ENCODE data around the gene TMEM132C. TPM values are rescaled to one million over a fixed set of nuclear protein-coding genes. Genes with fewer than 3 reads are reported as not detected.

Gene TMEM132C
- total and polyA plus RNA-seq, 2 of the 8 experiments (the other 6 are each of a cell fraction or from before 2014, with no cell fraction given) = 0.23 to 0.76 TPM

GRCh38 chr12:128581321-128581761 is 314.4 kb downstream of the TMEM132C start:
- H3K27me3 ChIP-seq (replicated peaks in 1 of 4; ENCODE audit: control insufficient read depth in 3 of 4, extremely low read depth in 1 of 4, insufficient read depth in 3 of 4, low read length in 3 of 4) = no peaks in the 10 kb centered on the region; a peak in 1 of 7 replicates
- ChIA-PET POLR2A (ENCODE audit: partially characterized antibody) (no interaction called here), CTCF (ENCODE audit: partially characterized antibody) (interaction anchor here (0.6 to 2.1 kb wide), 6 partner anchors 10 to 538 kb away, joined by 3 to 6 read pairs (median 4); no protein-coding TSS in a partner anchor)
- no peaks in the 10 kb centered on the region; a peak in 1 of 4 replicates for H3K9me3 ChIP-seq (ENCODE audit: insufficient read depth in 2 of 2, low read depth in 1 of 2, low read length in 1 of 2)
- no peak overlapping the region for H2BK5ac ChIP-seq (ENCODE audit: low read depth, low read length)
- no peaks in the 10 kb centered on the region for H3K23me2 ChIP-seq (ENCODE audit: low read depth, low read length)
- TF ChIP-seq SIN3A (conservative IDR thresholded peaks at IDR 0.05 in 1 of 2, IDR thresholded peaks at IDR 0.05 in 1 of 2; ENCODE audit: low read depth in 1 of 2, low read length in 2 of 2) = no peak
- no peak for TF ChIP-seq RAD21 (IDR thresholded peaks at IDR 0.05 in 1 of 2, conservative IDR thresholded peaks at IDR 0.05 in 1 of 2; ENCODE audit: low read depth in 2 of 2, low read length in 2 of 2)
- TF ChIP-seq POU5F1 (IDR thresholded peaks at IDR 0.05; ENCODE audit: low read depth, low read length) = no peak
- TF ChIP-seq TAF7 (optimal IDR thresholded peaks at IDR 0.05; ENCODE audit: borderline replicate concordance, low read depth, low read length) = no peak
- TF ChIP-seq EGR1 (IDR thresholded peaks at IDR 0.05; ENCODE audit: borderline replicate concordance, low read depth, low read length) = no peak
- TF ChIP-seq, protein P1, sequence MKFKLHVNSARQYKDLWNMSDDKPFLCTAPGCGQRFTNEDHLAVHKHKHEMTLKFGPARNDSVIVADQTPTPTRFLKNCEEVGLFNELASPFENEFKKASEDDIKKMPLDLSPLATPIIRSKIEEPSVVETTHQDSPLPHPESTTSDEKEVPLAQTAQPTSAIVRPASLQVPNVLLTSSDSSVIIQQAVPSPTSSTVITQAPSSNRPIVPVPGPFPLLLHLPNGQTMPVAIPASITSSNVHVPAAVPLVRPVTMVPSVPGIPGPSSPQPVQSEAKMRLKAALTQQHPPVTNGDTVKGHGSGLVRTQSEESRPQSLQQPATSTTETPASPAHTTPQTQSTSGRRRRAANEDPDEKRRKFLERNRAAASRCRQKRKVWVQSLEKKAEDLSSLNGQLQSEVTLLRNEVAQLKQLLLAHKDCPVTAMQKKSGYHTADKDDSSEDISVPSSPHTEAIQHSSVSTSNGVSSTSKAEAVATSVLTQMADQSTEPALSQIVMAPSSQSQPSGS (IDR thresholded peaks at IDR 0.05; ENCODE audit: low read length) = no peak
- H3K14ac ChIP-seq (ENCODE audit: insufficient read length) = no peak overlapping the region
- H3K36me3 ChIP-seq (ENCODE audit: control insufficient read depth in 2 of 4, insufficient read depth in 4 of 4, low read length in 3 of 4) = no peaks in the 10 kb centered on the region
- H3K18ac ChIP-seq (ENCODE audit: extremely low read depth, low read length) = no peak overlapping the region
- no peaks in the 10 kb centered on the region for H3K79me1 ChIP-seq (ENCODE audit: low read depth, low read length)
- H4K20me1 ChIP-seq (replicated peaks in 1 of 2; ENCODE audit: control insufficient read depth in 1 of 2, insufficient read depth in 2 of 2, low read length in 2 of 2) = no peaks in the 10 kb centered on the region
- H2AFZ ChIP-seq (ENCODE audit: low read length) = no peak overlapping the region
- H3K23ac ChIP-seq (ENCODE audit: insufficient read length) = no peak overlapping the region
- H3K9ac ChIP-seq (replicated peaks in 1 of 4; ENCODE audit: extremely low read depth in 1 of 4, low read depth in 3 of 4, low read length in 3 of 4) = no peak overlapping the region
- H3K27ac ChIP-seq (ENCODE audit: low read depth, low read length) = no peak overlapping the region
- no peak overlapping the region for H4K91ac ChIP-seq (replicated peaks; ENCODE audit: insufficient read length, low read length)
- no peaks in the 10 kb centered on the region for H3K79me2 ChIP-seq (ENCODE audit: control insufficient read depth in 1 of 2, insufficient read depth in 2 of 2, low read length in 2 of 2)
- 60% methylated on average over 7 of the region's 7 CpGs; no CpG with 5 or more reads in 1 of the 2 experiments for WGBS, 2 experiments (ENCODE audit: extremely low coverage in 1 of 2, insufficient coverage in 1 of 2, insufficient read length in 1 of 2, insufficient replicate concordance in 2 of 2, low coverage in 1 of 2, low lambda C conversion rate in 2 of 2, missing lambda C conversion rate in 1 of 2)
- no peak overlapping the region; a peak in 1 of 4 replicates for H3K4me2 ChIP-seq (ENCODE audit: insufficient read depth in 1 of 2, low read depth in 2 of 2, low read length in 2 of 2)
- FAIRE-seq (no peak), DNase-seq (ENCODE audit: low read depth in 1 of 2, low spot score in 2 of 2) (no peak)
- H3K56ac ChIP-seq (replicated peaks; ENCODE audit: insufficient read length, low read depth, low read length) = no peak overlapping the region
- H3K4ac ChIP-seq (replicated peaks; ENCODE audit: insufficient read length, low read depth, low read length) = no peak overlapping the region
- no peak overlapping the region for H2BK120ac ChIP-seq (replicated peaks; ENCODE audit: low read depth, low read length)
- H4K8ac ChIP-seq (ENCODE audit: extremely low read depth, insufficient read depth, low read length) = peak overlapping the region; percentile 36; the same call in 1 of the 2 replicates
- H3K4me1 ChIP-seq (replicated peaks in 1 of 4; ENCODE audit: control insufficient read depth in 3 of 4, insufficient read depth in 4 of 4, low read length in 3 of 4) = peaks cover 0 to 6% (median 2%) of the 10 kb centered on the region in 4 experiments; a peak in 2 of 7 replicates
- H4K5ac ChIP-seq (ENCODE audit: insufficient read length, low read depth, low read length) = no peak overlapping the region
- H2BK12ac ChIP-seq (ENCODE audit: low read depth, low read length) = no peak overlapping the region
- no peak overlapping the region for H2BK20ac ChIP-seq (ENCODE audit: low read length)
- H2AK5ac ChIP-seq (ENCODE audit: low read depth, low read length) = no peak overlapping the region
- H3K4me3 ChIP-seq (ENCODE audit: extremely low read depth in 1 of 4, insufficient read depth in 2 of 4, low read depth in 3 of 4, low read length in 4 of 4) = 0 out of 8 replicates have a peak overlapping the region, but pooled peaks of 1 of the 4 experiments have one; percentile 5
- H2BK15ac ChIP-seq (ENCODE audit: low read length) = no peak overlapping the region
